ENCODE measurements around the gene AGPAT3. TPM values are rescaled to one million over a fixed set of nuclear protein-coding genes. Genes with fewer than 3 reads are reported as not detected.

The AGPAT3 gene
- polyA plus RNA-seq, 2 of the 4 experiments (the other 2 are of a cell fraction): 18.2 to 20.3 TPM

- no peak for FAIRE-seq
- 91% methylated on average over 12 of the region's 12 CpGs for WGBS (ENCODE audit: missing lambda C conversion rate)
- DNase-seq (ENCODE audit: low read depth in 1 of 2, low spot score in 1 of 2): no peak
- H3K4me3 ChIP-seq: no peak overlapping the region
- no peak for ATAC-seq
- H3K9me3 ChIP-seq: no peaks in the 10 kb centered on the region
- H3K4me1 ChIP-seq: no peaks in the 10 kb centered on the region
- H3K27ac ChIP-seq: no peak overlapping the region
- CTCF ChIA-PET: no interaction called here
- TF ChIP-seq CBX8 (IDR thresholded peaks at IDR 0.05) (no peak), RCOR1 (IDR thresholded peaks at IDR 0.05; ENCODE audit: low read depth, low read length) (no peak), KDM1A (IDR thresholded peaks at IDR 0.05; ENCODE audit: low read depth) (no peak), EHF (CRISPR knock-in tag; IDR thresholded peaks at IDR 0.05) (no peak), HDAC2 (IDR thresholded peaks at IDR 0.05) (no peak), RNF2 (IDR thresholded peaks at IDR 0.05; ENCODE audit: borderline replicate concordance, low read depth) (no peak), BCL3 (IDR thresholded peaks at IDR 0.05) (no peak), PHF8 (IDR thresholded peaks at IDR 0.05; ENCODE audit: borderline replicate concordance, low read depth) (no peak), ESRRA (IDR thresholded peaks at IDR 0.05; ENCODE audit: borderline replicate concordance, low read length) (no peak), GATA3 (IDR thresholded peaks at IDR 0.05; ENCODE audit: borderline replicate concordance) (no peak), TP53 (CRISPR knock-in tag; IDR thresholded peaks at IDR 0.05) (no peak), SREBF2 (IDR thresholded peaks at IDR 0.05) (no peak), ZSCAN20 (CRISPR knock-in tag; IDR thresholded peaks at IDR 0.05) (no peak), MAX (IDR thresholded peaks at IDR 0.05) (no peak), CHD4 (IDR thresholded peaks at IDR 0.05; ENCODE audit: borderline replicate concordance) (no peak), EP300 (IDR thresholded peaks at IDR 0.05) (no peak), FOSB (CRISPR knock-in tag; IDR thresholded peaks at IDR 0.05) (no peak), ZC3H11A (IDR thresholded peaks at IDR 0.05) (no peak)
- POLR2A ChIA-PET: no interaction called here
- no peak overlapping the region for H3K4me2 ChIP-seq
These were observed 9.2 kb downstream of the AGPAT3 start for GRCh38 chr21:43874085-43874805.

- no peak overlapping the region for H3K27ac ChIP-seq
- DNase-seq (ENCODE audit: low read depth in 1 of 2, low spot score in 1 of 2) (no peak), ATAC-seq (no peak), FAIRE-seq (no peak)
- H3K9me3 ChIP-seq: no peaks in the 10 kb centered on the region
- CTCF ChIA-PET: no interaction called here
- POLR2A ChIA-PET: no interaction called here
- TF ChIP-seq RNF2 (IDR thresholded peaks at IDR 0.05; ENCODE audit: borderline replicate concordance, low read depth) (no peak), RAD21 (conservative IDR thresholded peaks at IDR 0.05 in 1 of 2, IDR thresholded peaks at IDR 0.05 in 1 of 2) (no peak), HEYL (CRISPR knock-in tag; IDR thresholded peaks at IDR 0.05) (no peak), FOXS1 (CRISPR knock-in tag; IDR thresholded peaks at IDR 0.05) (no peak), ESRRA (IDR thresholded peaks at IDR 0.05; ENCODE audit: borderline replicate concordance, low read length) (no peak), GATA3 (IDR thresholded peaks at IDR 0.05; ENCODE audit: borderline replicate concordance) (no peak), NFE2L2 (conservative IDR thresholded peaks at IDR 0.05; ENCODE audit: low read length) (no peak), POLR2A (IDR thresholded peaks at IDR 0.05; ENCODE audit: low read length) (no peak), BHLHE40 (IDR thresholded peaks at IDR 0.05; ENCODE audit: low read depth, low read length) (no peak), MAFK (IDR thresholded peaks at IDR 0.05; ENCODE audit: partially characterized antibody) (no peak), HOXB13 (CRISPR knock-in tag; IDR thresholded peaks at IDR 0.05; ENCODE audit: low read depth) (no peak), MYC (IDR thresholded peaks at IDR 0.05; ENCODE audit: borderline replicate concordance, low read length) (no peak), ZFP36 (IDR thresholded peaks at IDR 0.05; ENCODE audit: borderline replicate concordance, partially characterized antibody) (no peak), RCOR1 (IDR thresholded peaks at IDR 0.05; ENCODE audit: low read depth, low read length) (no peak), SREBF2 (IDR thresholded peaks at IDR 0.05) (no peak), TP53 (CRISPR knock-in tag; IDR thresholded peaks at IDR 0.05) (no peak)
- H3K4me2 ChIP-seq: no peak overlapping the region
- no peak overlapping the region for H3K4me3 ChIP-seq
- WGBS (ENCODE audit: missing lambda C conversion rate): 92% methylated on average over 5 of the region's 5 CpGs
- H3K4me1 ChIP-seq: peaks cover 11% of the 10 kb centered on the region
These were observed 11.6 kb downstream of the AGPAT3 start for GRCh38 chr21:43876605-43877004.
